HEK293T (cell line): ENCODE measurements around the gene TAPBP.

Experiments used
- BHLHE40 ChIP-seq: fragments of 450-650 bp; IDR thresholded peaks from 2 replicates; pipeline ENCODE4 v1.6.1; 2016; ENCODE audit warnings: mild to moderate bottlenecking, moderate library complexity, borderline replicate concordance
- ELF4 ChIP-seq: fragments of 450-650 bp; IDR thresholded peaks from 2 replicates; pipeline ENCODE4 v1.6.1; 2017; ENCODE audit warnings: antibody characterized with exemption
- FOXA1 ChIP-seq: fragments of 450-650 bp; IDR thresholded peaks from 2 replicates; pipeline ENCODE4 v1.6.1; 2016; ENCODE audit warnings: mild to moderate bottlenecking
- FOXM1 ChIP-seq: fragments of 450-650 bp; IDR thresholded peaks from 2 replicates; pipeline ENCODE4 v1.6.1; 2017; ENCODE audit warnings: mild to moderate bottlenecking, borderline replicate concordance
- L3MBTL2 ChIP-seq: fragments of 450-650 bp; conservative IDR thresholded peaks from 2 replicates; pipeline ENCODE4 v1.6.1; 2016; ENCODE audit warnings: mild to moderate bottlenecking
- NFRKB ChIP-seq: fragments of 450-650 bp; IDR thresholded peaks from 2 replicates; pipeline ENCODE4 v1.6.1; 2016; ENCODE audit warnings: mild to moderate bottlenecking, moderate library complexity
- SP1 ChIP-seq: fragments of 450-650 bp; IDR thresholded peaks from 2 replicates; pipeline ENCODE4 v1.6.1; 2017
- SUZ12 ChIP-seq: fragments of 450-650 bp; IDR thresholded peaks from 2 replicates; pipeline ENCODE4 v1.6.1; 2016; ENCODE audit warnings: mild to moderate bottlenecking
- TARDBP ChIP-seq: fragments of 450-650 bp; IDR thresholded peaks from 2 replicates; pipeline ENCODE4 v1.6.1; 2016
- ZNF384 ChIP-seq: fragments of 450-650 bp; IDR thresholded peaks from 2 replicates; pipeline ENCODE4 v1.6.1; 2016

GRCh38 chr6:33344701-33345697 is 31.1 kb upstream of the TAPBP start:
- TF ChIP-seq ELF4 (no peak), SUZ12 (no peak), L3MBTL2 (no peak), NFRKB (no peak), BHLHE40 (no peak), FOXM1 (no peak), ZNF384 (no peak), SP1 (no peak), FOXA1 (no peak), TARDBP (no peak)
